ENCODE data around the gene PHYHD1.
"Not testable (repeated sequence)": the region's sequence is repeated elsewhere in the genome, so short reads cannot be mapped to it uniquely, and the experiment has no call there.

Gene PHYHD1

DNA sequence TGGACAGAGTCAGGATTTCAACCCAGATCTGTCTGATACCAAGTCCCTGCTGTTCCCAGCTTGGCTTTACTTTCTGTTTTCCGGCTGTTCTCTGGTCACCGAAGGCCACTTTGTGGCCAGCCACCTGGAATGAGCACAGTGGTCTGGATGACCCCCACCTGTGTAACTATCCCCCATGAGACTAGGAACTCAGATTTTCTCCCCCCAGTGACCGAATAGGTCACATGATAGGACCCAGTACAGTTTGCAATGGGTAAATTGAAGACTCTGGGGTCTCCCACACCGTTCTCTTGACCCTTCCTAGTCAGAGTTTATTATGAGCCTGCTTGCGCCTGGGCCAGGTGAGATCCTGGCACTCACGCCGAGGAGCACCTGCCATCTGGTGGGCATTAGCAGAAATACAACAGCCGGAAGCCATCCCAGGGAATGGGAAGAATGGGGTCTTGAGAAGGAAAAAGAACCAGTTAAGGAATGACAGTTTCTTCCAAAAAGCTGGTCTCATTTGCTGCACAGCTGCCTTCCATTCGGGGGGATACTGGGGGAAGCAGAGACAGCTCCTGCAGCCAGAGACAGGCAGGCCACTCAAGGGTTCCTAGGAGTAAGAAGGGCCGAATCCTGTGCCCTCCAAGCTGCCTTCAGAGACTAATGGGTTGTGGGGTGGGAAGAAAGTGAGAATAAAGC, 7.1 kb downstream of the PHYHD1 start:
- DNase-seq, result peak in 1 of 2 experiments; percentile 45

DNA sequence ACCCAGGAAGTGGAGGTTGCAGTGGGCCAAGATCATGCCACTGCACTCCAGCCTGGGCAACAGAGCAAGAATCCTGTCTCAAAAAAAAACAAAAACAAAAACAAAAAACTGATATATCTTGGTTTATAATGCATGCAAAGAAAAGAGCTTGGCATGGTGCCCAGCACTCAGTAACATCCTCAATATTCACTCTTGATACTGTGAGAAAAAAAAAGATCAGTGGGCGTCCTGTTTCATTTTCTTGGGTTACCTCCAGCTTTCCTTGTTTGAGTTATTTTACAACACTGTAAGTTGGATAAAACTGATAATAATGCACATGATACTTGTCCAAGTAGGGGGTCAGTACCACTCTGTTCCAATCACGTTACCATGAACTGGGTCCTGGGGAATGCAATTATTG, 7.8 kb downstream of the PHYHD1 start:
- no peak for DNase-seq

DNA sequence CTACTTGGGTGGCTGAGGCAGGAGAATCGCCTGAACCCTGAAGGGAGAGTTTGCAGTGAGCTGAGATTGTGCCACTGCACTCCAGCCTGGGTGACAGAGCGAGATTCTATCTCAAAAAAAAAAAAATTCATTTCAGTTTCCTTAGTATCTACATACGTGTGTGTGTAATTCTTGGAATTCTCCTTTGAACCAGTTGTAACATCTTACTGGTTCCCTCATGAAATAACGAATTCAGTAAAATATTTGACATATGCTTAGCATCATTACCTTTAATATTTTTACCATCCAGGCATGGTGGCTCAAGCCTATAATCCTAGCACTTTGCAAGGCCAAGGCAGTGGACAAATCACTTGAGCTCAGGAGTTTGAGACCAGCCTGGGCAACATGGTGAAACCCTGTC, 8.8 kb downstream of the PHYHD1 start:
- DNase-seq, result no peak

DNA sequence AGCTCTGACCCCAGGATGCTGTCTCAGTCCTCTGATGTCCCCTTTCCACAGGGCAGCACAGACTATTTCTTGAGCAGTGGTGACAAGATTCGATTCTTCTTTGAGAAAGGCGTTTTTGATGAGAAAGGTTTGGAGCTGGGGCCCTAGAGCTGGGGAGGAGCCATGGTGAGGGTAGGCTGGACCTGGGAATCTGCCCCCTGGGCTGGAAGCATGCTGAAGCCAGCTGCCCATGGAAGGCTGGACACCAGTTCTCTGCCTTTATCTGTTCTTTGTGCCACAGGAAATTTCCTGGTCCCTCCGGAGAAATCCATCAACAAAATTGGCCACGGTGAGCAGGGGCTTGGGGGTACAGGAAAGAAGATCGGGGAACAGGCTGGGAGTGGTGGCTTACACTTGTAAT, 12.9 kb downstream of the PHYHD1 start:
- no peak for DNase-seq

DNA sequence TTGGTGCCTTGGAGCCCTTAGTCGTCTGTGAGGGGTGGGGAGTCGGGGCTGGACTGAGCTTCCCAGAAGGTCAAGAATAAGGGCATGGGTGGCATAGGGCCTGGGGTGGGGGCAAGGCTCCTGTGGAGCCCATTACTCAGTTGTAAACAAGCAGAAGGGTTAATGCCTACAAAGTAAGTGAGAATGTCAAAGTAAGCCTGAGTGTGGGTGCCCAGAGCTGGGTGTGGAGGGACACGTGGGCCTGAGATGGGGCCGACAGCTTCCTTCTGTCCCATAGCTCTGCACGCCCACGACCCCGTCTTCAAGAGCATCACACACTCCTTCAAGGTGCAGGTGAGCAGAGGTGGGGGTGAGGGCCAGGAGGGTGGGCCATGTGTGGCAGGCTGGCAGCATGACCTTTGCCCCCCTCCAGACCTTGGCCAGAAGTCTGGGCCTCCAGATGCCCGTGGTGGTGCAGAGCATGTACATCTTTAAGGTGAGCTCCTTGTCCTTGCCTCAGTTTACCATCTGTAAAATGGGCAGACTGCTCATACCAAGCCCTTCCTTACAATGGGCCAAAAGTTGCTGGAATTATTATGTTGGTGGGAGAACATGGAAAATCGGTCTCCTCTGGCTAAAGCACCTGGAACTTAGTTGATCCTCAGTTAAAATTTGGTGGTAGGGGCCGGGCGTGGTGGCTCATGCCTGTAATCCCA, 15.5 kb downstream of the PHYHD1 start:
- DNase-seq, result no peak

DNA sequence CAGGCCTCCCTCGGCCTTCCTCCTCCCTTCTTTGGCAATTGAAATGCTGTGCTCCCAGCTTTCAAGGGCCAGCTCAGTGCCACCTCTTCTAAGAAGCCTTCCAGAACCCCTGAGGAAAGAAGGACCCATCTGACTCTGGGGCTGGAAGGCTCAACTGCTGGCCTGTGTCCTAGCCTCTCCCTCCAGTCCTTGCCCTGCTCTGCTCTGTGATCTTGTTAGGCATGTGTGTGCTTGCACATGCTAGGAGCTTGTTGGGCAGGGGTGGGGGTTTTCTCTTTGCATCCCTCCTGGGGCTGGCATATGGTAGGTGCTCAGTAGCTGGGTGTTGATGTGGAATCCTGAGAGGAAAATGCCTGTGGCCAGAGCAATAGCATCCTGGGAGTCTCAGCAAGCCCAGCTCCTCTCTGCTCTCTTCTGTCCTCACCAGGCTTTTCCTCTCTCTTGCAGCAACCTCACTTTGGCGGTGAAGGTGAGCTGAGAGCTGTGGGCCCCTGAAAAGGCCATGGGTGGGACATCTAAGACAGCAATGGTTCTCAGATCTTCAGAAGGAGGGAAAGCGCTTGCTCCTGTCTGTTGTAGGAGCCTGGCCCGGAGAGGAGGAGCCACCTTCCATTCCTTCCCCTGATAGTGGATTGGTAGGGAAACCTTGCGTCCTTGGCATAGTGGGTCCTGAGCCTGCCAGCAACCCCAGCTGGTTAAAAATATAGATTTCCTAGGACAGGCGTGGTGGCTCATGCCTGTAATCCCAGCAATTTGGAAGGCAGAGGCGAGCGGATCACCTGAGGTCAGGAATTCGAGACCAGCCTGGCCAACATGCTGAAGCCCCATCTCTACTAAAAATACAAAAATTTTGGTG, 16.8 kb downstream of the PHYHD1 start:
- DNase-seq, result no peak

DNA sequence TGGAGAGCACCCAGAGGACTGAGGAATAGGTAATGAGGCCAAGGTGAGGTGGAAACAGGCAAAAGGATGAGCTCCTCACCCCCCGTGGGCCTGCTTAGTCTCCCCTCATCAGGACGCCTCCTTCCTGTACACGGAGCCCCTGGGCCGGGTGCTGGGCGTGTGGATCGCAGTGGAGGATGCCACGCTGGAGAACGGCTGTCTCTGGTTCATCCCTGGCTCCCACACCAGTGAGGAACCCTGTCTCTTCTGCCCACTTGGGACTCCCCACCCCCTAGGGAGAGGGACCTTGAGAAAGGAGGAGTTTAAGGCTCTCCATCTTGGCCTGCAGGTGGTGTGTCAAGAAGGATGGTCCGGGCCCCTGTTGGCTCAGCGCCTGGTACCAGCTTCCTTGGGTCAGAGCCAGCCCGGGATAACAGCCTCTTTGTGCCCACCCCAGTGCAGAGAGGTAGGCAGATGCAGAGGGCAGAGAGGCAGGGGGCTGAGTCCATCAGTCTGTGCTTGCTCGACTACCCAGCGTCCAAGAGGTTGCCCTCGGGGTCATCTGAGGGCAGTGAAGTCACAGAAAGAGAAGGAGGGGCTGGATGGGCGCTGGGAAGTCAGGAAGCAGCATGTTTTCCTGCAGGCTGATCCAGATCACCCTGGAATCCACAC, 19.6 kb downstream of the PHYHD1 start:
- no peak for DNase-seq

DNA sequence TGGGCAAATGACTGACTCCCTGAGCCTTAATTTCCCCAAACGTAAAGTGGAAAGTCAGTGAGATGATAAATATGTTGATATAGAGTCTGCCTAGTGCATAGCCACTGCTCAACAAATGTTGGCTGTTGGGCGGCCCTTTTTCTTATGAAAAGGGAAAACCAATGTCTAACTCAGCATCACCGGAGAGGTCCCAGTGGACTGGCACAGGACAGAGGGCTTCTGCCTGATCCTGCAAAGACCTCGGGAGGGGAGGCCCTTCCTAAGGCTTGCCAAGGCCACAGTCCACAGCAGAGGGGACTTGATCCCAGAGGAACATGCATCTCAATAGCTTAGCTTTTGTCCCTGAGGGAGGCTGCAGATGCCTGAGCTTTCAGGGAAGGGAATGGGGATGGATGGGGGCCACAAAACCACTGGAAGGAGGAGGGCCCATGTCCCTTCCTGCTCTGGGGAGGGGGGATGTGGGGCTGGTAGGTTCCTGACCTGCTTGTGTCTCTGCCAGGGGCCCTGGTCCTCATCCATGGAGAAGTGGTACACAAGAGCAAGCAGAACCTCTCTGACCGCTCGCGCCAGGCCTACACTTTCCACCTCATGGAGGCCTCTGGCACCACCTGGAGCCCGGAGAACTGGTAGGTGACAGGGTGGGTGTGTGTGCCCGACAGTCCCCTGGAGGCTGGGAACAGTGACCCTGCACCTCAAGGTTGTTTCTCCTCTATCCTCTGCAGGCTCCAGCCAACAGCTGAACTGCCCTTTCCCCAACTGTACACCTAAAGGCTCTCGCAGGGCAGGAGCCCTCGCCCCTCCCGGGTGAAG, 20.4 kb downstream of the PHYHD1 start:
- DNase-seq, result no peak

DNA sequence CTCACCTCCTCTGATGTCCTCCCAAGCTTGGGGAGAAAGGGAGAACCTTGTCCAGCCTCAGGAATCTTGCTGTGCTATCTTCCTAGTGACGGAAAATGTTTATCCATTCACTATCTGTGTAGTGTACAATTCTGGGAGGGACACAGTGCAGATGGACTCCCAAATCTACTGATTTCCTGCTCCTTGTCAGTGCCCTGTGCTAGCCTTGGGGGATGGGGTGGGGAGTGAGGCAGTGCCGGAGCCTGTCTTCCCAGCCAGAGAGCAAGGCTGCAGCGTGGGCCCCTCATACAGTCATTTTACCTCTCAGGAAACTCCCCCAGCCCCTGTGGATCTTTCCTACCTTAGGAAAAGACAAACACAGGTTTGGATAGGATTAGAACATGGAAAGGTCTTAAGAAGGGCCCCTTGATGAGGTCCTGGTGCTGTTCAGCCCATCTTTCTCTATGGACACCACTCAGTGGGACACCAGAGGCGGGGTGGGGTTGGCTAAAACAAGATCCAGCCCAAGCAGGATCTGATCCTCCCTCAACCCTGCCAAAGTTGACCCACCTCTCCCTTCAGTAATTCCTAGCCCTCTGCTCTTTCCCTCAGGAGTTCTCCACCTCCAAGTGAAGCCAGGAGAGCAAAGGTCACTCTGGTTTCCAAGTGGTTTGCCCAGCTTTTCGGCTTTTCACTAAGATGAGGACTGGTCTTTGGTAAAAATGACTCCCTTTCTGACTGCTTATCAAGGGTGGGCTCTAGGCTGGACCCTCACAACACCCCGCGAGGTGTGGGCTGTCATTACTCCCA, 23.2 kb downstream of the PHYHD1 start:
- DNase-seq, result no peak

DNA sequence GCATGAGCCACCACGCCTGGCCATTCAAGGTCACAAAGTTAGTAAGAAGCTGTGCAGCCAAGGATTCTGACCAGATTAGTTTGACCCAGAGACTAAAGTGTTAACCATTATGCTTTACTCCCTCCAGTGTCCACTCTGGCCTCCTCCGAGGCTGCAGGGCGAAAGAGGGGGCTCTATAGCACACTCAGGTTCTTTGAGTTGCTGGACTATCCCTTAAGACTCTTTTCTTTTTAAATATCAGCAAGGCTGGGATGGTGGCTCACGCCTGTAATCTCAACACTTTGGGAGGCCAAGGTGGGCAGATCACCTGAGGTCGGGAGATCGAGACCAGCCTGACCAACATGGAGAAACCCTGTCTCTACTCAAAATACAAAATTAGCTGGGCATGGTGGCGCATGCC, 24.2 kb downstream of the PHYHD1 start:
- not testable (repeated sequence) for DNase-seq

DNA sequence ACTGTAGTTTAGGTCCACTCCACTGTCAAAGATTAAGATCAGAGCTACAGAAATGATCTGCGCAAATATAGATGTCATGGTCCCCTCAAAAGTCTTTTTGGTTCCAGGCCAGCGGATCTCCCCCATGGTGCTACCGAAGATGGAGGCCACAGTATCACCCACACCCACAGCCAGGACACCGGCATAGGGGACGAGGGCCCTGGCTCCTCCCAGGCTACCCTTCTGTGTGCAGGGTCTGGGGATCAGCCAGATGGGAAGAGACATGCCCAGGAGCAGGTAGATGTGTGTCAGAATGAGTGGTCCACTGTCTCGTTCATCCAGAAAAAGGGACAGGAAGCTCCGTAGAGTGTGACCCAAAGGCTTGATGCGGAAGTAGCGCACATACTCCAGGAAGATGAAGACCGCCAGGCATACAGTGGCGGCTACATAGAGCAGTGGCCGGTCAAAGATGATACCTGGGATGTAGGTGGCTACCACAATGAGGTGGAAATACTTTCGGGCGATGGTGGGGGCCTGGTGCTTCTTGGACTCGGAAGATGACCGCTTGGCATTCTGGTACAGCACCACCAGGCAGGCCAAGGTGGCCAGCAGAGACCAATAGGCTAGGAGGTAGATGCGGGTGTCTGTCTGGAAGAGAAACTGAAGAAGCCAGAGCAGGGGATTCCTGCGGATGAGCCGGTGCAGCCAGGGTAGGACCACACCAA, 25.2 kb downstream of the PHYHD1 start:
- DNase-seq, result no peak

DNA sequence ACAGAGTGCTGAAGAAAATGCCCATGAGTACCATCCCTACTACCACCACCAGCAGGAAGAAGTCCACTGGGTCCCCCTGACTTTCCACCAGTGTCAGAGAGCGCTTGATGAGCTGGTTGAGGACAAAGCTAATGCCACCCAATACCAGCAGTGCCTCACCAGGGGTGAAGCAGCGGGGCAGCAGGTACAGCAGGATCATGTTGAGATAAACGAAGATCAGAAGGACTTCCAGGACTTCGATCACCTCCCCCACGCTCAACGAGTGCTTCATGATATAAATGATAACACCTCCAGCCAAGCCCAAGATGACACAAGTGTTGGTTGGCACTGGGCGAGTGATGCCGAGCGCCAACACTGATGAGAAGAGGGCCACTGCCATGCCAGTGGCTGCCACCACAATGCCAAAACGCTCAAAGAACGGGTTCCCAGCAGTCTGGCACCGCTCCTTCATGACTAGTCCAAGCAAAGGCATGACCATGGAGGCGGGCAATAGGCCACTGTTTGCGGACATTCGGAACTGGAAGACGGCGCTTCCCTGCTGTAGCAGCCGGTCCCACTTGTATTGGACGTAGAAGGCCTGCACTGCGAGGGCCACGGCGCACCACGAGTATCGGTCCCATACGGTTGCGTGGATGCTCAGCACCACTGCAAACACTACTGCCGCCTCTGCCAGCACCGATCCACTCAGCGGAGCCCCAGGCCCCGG, 25.9 kb downstream of the PHYHD1 start:
- no peak for DNase-seq

DNA sequence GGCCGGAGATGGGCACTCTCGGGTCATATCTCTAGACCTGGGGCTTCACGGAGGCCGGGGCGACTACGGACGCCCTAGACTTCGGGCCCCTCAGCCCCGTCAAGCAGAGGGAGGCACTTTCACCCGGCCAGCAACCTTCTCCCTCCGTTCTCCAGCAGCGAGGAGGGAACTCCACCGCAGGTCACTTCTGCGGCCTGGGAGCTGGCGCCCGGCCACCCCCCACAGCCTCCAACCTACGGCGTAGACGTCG, 26.4 kb downstream of the PHYHD1 start:
- DNase-seq, result no peak

DNA sequence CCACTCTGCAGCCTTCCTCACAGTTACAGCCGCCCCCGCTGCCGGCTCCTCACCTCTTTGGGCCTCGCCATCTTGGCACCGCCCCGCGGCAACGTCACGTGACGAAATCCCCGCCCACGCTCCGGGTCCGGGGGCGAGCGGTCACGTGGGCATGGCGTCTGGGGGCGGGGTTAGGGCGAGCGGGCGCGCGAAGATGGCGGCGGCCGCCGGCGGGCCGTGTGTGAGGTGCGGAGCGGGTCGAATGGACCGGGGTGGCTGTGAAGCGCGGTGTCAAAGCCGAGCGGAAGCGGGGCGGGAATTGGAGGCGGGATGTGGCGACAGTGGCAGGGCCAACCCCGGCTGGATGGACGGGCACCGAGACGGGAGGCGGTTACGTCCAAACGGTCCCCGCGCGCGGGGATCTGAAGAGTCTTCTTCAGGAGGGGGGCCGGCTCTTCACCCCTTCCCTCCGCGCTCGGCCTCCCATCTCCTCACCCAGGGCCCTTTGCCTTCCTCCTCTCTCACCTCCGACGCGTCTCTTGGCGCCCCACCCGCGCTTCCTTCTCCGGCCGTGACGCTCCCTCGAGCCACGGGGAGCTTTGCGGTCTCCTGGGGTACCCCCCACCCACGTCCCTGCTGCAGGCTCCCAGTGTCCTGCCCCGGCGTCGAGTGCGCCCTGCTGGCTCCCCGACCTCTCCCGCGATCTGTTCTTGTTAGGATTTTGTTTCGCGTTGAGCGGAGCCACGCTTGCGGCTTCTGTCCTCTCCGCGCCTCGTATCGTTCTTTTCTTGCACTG, 26.9 kb downstream of the PHYHD1 start, which contains the start of the genes DOLK and NUP188:
Gene DOLK (minus strand): TSS at position 77 of the 775 bp plus-strand sequence. CDS start 300 bp downstream, outside the sequence.
Gene NUP188 (plus strand): TSS at position 173 of the 775 bp plus-strand sequence. CDS start 21 bp downstream, at position 194.
- DNase-seq, result peak; percentile 43 to 87

DNA sequence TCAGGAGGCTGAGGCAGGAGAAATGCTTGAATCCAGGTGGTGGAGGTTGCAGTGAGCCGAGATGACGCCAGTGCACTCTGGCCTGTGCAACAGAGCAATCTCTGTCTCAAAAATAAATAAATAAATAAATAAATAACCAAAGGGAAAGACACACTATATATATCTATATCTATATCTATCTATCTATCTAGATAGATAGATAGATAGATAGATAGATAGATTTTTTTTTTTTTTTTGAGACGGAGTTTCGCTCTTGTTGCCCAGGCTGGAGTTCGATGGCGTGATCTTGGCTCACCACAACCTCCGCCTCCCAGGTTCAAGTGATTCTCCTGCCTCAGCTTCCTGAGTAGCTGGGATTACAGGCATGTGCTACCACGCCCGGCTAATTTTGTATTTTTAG, 40.6 kb downstream of the PHYHD1 start:
- DNase-seq, result not testable (repeated sequence)

DNA sequence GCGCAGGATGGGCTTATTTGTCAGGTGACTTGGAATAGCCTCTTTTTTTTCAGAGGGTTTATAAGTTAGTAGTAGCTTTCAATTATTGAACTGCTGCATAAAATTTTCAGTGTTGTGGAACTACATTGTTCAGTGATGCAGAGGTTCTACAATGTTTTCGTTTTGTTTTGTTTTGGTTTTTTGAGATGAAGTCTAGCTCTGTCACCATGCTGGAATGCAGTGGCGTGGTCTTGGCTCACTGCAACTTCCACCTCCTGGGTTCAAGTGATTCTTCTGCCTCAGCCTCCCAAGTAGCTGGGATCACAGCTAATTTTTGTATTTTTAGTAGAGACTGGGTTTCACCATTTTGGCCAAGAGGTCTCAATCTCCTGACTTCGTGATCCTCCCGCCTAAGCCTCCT, 48.7 kb downstream of the PHYHD1 start:
- no peak for DNase-seq

DNA sequence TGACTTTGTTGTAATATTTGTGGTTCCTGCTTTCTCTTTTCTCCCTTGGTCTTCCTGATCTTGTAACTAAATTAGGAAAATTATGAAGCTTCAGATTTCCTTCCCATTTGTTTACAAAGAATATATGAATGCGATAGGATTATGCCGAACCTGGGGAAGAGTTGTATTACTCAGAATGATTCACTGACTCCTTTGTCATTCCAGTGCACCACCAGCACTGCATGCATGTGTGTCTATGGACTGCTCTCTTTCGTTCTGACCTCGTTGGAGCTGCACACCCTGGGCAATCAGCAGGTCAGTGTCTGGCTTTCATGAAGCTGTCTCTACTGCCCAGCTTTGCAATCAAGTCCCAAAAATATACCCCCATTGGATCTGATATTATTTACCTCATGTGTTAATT, 52.2 kb downstream of the PHYHD1 start:
- DNase-seq, result no peak

DNA sequence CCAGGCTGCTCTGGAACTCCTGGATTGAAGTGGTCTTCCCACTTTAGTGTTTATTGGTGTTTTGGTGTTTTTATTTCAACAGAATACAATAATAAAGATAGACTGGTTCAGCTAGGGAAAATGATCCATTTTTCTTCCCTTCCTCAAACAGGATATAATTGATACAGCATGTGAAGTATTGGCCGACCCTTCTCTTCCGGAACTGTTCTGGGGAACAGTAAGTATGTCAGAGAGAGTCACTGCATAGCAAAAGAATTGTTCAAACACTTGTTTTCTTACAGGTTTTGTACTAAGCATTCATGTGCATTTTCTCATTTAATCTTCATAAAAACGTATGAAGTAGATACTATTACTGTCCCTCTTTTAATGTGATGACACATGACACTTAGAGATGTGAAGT, 58.3 kb downstream of the PHYHD1 start:
- DNase-seq, result no peak

DNA sequence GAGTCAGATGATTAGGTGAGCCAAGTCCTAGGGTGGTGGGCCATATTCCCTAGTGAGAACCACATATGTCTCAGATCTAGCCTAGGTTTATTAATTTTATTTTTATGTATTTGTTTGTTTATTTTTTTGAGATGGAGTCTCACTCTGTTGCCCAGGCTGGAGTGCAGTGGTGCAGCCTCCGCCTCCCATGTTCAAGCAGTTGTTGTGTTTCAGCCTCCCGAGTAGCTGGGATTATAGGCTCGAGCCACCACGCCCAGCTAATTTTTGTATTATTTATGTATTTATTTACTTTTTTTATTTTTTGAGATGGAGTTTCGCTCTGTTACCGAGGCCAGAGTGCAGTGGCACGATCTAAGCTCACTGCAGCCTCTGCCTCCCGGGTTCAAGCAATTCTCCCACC, 62.8 kb downstream of the PHYHD1 start:
- DNase-seq, result no peak
